Cortex of kidney (tissue), 1 donor: ENCODE measurements around the gene IGF1R.

Experiments
- DNase-seq: peaks from one replicate; lab custom pipeline; 2025; lab: John Stamatoyannopoulos, UW

The IGF1R gene

DNA sequence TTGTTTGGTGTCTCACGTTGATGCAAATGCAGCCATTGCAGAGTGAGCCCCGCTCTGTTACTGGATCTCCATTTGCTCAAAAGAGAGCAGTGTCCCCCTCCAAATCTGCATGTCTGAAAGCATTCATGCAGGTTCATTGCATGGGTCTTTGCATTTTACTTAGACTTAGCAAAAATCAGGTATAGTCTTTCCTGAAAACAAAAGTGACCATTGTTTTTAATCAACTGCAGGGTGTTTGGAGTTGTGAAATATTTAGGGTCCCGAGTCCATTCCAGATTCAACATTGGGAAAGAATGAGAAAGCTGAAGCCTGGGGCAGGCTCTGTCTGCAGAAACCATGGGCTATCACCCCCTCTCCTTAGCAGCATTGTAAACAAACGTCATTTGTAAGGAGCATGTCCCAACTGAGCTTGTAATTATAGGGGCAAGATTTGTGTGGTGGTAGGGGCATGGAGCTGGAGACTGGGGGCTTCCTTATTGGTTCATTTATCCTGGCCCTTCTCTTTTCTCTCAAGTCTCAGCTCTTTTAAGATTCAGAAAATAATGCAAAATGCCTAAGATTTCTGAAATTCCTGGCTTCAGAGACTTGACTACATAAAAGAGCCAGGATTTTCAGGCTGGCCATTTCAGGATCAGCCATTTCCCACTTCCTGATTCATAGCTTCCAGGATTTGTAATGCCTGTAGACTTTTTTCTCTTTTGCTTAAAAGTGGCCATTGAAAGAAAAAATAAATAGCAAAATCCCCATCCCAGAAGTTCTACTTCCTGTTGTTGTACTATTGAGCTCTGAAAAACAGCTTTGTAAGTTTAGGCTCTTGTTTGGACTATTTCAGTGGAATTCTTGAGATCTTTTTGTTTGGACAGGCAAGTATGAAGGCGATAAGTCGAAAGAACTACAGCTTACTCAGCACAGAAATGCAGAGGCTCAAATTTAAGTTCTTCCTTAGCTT is 23.0 kb downstream of the IGF1R start:
- no peak for DNase-seq

DNA sequence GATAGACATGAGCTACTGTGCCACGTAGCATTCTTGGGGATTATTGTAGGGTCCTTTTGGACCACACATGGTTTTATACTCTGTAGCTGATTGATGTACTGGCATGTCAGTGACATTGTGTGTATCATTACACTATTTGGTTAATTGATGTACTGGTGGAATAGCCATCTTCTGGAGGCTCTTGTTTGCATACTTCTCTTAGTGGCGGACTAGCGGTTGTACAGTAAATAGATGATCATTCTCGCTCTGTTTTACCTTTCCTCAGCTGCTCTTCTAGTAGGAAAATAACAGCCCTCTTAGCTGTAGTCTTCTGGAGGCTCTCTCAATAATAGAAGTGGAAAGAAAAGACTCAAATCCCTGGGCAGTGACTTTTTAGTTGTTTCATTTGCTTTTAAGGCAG is 24.8 kb downstream of the IGF1R start:
- DNase-seq: no peak

DNA sequence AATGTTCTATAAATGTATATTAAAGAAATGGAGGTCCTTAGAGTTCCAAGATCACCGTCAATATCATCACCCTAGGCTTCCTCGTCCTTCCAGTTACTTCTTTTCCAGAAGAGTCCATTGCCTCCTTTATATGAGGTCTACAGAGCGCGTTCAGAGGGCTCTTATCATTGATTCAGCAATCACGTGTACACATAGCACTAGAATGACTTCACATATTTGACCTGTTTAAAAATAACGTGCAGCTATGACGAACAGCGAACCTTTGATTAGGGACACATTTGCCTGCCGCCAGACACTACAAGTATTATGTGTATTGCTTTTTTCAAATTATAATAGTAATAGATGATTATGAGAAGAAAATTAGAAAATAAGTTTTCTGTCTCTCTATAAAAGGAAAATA is 26.0 kb downstream of the IGF1R start:
- DNase-seq: no peak

DNA sequence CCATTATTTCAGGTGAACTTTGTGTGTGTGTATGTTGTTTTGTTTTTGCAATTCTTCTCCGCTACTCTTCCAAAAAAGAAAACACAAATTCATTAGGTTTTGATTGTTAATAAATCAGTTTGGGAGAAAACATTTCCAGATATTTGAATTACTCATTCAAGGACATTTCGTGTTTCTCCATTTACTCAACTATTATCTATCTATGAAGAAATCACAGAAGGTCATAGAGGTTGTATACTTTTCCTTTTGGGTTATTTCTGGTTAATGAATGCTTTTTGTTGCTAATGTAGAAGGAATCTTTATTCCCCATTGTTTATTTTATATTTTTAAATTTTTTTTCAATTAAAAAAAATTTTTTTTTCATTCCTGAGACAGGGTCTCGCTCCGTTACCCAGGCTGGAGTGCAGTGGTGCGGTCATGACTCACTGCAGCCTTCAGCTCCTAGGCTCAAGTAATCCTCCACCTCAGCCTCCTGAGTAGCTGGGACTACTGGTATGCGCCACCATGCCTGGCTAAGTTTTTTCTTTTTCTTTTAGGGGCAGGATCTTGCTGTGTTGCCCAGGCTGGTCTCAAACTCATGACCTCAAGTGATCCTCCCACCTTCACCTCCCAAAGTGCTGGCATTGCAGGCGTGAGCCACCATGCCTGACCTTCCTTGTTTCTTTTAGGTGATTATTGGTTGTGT is 28.4 kb downstream of the IGF1R start:
- no peak for DNase-seq

DNA sequence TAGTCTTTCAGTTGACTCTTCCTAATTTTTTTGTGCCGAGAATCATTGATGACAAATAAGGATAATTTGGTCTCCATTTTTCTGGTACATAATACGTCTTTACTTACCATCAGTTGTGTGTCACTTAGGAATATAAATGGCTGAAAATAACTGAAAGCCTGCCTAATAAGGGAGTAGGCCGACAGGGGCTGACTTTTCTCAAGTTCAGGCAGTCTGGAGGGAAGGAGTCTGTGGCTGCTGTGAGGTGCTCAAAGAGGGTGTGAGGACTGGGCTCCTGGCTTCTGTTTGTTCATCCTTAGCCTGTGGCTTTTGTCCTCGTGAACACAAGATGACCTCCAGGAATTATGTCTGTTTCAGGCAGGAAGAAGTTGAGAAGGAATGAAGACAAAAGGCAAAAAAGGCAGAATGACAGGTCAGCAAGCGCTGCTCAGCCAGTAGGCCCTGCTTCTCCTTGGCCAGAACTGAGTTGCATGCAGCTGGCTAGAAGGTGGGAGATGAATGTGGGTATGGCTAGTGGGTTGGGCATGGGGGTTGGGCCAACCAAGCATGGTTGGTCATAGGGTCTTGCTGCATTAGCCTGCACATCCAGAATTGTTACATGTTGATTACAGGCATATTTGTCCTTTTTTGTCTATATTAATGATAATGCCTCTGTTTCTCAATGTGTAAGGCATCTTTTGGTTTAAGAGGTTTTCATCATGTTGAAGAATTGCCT is 29.2 kb downstream of the IGF1R start:
- no peak for DNase-seq

DNA sequence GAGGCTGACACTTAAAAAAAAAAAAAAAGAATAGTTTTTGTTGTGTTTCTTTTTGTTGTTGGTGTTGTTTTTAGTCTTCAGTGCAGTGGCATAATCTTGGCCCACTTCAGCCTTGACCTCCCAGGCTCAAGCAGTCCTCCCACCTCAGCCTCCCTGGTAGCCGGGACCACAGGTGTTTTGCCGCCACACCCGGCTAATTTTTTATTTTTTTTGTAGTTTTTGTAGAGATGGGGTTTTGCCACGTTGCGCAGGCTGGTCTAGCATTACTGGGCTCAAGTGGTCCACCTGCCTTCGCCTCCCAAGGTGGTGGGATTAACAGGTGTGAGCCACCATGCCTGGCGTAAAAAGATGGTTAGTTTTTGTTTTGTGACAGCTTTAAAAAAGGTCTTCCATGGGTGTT is 30.1 kb downstream of the IGF1R start:
- no peak for DNase-seq

DNA sequence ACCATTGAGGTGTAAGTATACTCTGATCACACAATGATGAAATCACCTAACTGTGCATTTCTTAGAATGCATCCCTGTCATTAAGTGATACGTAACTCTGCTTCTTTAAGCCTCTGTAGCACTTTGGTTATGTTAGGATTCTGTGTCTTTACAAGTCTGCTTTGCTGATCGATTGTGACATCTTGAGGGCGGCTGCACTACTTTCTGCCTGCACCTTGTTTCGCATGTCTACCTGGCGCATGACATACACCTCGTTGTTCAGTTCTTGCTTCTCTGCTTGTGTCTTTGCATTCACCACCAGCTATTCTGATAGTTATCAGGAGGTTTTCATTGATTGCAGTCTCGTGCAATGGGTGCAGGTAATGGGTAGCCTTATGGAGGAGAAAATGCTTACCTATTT is 32.7 kb downstream of the IGF1R start:
- DNase-seq: no peak

DNA sequence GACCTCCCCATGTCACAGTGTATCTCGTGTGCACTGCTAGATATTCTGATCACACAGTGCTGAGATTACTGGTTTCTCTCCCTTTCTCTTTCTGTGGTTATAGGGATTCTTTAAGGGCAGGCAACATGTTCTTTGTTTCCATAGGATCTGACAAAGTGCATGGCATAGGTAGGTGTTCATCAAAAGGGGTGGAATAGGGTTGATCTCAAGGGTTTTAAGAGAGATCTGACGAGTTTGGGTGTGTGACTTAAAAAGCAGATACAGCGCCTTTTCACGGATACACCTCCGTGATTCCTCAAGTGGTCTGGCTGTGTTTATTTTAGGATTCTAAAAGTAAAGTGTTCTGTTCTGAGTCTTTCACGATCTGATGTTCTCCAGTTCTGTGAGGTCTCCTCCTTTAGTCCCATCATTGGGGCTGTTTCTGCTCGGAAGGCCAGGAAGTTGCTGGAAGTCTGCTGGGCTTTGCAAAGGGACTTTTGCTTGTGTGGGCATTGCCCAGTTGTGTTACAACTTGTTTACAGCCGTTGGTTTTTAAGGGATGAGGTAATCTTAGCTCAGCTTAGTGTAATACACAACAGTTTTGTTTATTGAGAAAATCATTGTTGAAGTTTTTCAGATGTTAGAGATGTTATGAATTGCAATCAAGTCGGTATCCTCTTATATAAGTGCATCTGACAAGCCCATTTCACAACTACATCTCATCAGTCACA is 34.8 kb downstream of the IGF1R start:
- no peak for DNase-seq

DNA sequence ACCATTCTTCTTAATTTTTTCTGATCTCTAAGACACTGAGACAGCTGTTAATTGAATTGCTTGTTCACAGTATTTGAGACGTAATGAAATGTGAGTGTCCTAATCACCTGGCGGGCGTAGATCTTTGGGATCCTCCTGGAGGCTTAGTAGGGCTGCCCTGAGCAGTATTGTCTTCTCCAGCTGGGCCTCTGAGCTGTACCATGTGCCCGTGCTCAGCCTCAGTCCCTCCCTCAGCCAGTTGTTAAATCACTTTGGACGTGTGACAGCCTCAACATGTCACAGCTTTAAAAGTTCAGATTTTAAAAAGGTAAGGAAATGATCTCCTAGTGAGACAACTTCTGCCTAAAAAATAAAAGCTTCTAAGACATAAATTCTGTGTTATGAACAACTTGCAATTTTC is 35.5 kb downstream of the IGF1R start:
- no peak for DNase-seq

DNA sequence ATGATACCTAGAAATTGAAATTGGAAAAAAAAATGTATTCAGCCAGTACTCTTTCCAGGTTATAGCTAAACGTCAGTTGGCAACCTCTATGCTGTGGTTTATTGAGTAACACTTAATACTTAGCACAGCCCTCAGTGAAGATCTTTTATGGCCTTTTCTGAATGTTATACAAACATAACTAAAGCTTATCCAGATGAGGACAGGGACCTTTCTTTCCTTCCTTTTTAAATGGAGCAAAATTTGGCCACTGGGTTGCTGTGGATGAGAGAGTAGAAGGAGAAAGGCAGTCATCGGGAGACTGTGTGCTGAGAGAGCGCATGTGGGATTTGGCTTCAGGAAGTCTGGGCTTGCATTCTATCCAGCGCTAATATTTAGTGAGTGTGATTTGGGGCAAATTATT is 36.1 kb downstream of the IGF1R start:
- DNase-seq: no peak

DNA sequence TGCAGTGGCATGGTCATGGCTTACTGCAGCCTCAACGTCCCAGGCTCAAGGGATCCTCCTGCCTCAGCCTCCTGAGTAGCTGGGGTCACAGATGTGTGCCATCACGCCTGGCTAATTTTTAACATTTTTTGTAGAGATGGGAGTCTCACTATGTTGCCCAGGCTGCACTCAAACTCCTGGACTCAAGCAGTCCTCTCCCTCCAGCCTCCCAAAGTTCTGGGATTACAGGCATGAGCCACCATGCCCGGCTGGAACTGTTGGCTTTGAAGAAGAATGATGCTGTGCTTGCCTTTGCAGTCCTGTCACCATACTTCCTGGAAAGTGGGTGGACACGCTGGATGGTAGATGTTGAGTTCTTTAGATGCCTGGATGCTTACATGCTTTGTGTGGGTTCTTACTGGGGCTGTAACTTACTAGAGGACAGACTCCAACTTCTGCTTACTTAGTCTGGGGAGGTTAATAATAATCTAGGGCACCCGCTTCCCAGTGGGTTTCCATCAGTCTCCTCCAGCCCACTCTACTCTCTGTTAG is 36.7 kb downstream of the IGF1R start:
- DNase-seq: no peak

DNA sequence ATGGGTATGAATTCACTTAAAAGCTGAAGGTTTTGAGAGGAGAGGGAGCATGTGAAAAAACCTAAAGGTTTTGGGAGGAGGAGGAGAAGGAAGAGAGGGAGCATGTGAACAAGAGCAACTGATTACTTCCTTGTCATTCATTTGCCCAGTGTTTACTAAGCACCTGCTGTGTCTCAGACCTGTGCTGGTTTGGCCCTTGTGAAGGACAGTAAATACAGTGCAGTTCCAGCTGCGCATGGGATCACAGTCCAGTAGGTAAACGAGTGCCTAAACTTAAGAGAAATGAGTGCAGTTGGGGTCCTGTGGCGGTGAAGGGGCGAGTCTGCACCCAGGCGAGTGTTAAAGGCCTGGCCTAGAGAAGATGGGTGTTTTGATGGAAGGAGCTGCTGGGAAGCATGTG is 38.6 kb downstream of the IGF1R start:
- no peak for DNase-seq

DNA sequence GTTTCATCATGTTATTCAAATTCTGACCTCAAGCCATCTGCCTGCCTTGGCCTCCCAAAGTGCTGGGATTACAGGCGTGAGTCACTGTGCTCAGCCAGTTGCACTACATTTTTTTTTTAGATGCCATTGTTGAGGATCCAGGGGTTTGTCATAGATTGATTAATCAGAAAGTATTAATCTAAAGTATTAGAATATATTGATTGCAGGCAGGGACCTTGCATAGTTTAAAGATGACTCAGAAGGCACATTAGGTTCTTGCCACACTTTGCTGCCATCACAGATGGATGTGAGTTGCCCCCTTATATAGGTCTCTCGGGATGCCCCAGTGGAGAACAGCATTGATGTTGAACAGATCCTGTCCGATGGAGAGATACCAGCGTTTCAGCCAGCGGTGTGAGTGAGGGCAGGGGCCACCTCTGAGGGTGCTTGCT is 41.1 kb downstream of the IGF1R start:
- no peak for DNase-seq

DNA sequence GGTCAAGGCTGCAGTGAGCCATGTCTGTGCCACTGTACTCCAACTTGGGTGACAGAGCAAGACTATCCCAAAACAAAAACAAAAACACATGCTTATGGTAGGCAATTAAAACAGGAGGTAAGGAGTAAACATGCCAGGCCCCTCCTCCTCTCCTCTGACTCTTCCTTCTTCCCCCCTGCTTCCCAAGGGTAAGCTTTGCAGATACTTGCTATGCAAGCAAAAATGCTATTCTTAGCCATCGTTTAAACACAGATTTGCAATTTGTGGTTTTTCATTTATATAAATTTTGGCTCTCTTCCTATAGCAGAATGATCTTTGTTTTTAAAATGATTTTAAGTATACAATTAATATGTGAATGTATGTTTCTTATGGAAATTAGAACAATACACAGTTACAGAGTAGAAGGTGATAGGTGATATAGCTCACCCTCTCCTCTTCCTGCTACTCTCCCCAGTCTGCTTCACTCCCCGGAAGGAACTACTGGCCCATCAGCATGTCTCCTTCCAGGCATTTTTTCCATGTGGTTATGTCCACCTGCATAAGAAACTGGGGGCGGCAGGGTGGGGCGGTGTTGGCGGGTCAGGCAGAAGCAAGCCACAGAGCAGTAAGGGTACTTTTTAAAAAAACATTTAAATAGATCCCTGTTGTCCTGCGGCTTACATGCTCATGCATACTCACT is 42.1 kb downstream of the IGF1R start:
- no peak for DNase-seq

DNA sequence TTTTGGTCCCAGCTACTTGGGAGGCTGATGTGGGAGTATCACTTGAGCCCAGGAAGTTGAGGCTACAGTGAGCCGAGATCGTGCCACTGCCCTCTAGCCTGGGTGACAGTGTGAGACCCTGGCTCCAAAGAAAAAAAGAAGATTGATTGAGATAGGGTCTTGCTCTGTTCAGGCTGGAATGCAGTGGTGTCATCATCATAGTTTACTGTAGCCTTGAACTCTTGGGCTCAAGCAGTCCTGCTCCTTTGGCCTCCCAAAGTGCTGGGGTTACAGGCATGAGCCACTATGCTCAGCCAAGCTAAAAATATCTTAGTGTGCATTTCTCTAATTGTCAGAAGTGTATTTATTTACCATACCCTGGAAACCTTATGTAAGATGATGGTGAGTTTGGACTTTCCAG is 43.9 kb downstream of the IGF1R start:
- DNase-seq: no peak

DNA sequence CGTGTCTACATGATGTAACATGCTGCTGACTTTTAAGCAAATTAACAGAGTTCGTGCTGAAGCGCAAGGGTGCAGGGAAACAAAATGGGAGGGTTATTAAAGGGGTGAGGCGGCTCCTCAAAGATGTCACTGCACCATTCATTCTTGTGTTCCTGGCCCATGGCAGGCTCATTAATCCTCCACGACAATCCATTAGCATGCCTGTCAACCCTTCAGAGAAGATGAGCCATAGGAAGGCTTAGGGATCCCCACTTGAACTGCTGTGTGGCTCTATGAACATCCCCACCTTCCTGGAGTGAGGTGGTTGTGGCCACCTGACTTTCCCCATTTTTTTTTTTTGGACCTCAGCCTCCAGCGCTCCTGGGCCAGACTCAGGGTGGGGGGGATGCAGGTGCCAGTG is 45.8 kb downstream of the IGF1R start:
- no peak for DNase-seq

DNA sequence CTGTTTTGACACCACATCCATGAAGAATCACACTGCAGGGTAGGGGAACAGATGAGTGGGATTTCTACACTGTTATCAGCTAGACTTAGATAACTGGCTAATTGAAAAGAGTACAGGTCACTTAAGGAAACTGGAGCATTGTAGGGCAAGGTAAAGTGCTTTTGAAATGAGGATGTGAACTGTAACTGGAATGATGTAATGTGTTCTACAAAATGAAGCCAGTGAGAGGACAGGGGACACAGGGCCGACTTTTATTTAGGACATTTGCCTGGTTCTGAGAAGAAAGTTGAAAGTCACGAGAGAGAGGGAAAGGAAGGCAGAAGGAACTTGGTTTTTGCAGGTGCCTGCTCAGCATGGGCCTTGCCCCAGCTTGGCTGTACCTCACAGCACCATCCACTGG is 50.5 kb downstream of the IGF1R start:
- DNase-seq: no peak

DNA sequence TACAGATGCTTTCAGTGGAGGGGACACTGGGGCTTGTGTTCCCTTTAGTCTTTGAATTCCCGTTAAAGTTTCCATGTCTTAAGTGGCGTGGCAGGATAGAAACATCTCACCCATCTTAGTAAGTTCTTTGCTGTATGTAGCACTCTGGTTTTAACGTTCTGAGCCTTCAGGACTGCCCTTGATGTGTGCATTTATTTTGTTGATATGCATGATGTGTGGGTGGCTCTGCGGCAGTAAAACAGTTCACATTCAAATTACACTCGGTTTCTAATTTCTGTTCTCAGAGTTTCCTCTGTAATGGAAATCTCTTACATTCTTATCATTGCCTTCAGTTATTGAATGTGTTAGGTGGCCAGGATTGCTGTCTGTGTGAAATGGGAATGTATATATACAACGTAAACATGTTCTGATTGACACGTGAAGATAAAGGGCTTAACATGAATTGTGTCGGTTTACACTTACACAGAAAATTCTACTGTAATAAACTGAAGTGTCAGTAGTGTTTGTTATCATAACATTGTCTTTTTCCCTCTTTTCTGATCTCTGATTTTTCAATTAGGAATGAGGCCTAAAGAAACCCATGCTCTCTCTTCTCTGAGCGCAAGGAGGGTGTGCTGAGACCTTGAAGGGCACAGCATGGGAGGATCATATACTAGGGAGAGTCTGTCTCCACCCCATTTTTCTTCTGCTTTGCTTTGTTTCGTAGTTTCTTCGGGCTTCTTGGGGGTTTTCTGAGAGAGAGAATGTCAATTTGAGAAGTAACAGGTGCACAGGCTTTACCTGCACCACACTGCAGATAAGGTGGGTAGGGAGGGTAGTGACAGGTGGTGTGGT is 51.5 kb downstream of the IGF1R start:
- no peak for DNase-seq

DNA sequence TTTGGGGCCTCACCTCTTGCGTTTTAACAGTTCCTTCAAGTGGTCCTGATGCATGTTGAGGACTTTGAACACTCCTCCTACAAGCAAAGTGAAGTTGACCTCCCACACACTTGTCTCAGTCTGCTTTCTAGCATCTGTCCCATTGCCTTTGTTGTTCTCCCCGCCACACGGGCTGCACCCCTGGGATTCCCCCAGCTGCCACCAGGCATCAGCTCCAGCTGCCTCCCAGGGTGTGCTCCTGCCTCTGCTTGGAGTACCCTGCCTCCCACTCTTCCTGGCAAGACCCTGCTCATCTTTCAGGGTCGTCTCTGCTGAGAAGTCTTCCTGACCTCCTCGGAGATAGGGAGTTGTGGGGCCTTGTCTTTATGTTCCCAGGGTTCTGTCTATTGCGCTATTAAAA is 52.2 kb downstream of the IGF1R start:
- no peak for DNase-seq

DNA sequence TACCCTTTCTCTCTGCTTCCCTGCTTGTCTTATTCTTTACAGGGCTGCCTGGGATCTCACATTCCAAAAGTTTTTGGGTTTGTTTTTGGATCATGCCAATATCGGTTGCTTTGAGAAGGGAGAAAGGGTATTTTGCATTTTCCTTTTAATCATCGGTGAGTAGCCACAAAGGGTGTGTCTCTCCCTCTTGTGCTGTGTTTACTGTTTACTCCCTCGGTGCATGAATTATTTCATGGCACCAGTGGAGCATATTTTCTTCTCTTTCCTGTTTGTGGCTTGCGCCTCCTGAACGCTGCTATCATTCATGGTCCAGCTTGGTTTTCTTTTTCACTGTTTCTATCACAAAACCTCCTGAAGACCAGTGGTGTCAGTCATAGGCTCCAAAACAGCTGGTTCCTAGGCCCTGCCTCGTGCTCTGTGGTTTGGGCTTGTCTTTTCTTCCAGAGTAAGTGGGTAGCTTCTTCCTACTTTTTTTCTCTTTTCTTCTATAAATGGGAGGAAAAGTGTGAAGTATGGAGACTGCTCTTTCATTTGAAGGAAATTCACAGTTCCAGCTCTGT is 54.9 kb downstream of the IGF1R start:
- DNase-seq: no peak
